HG03457 (cell line): Measurements from ENCODE around the gene DDIAS.
A peak's percentile ranks its signal among the peaks of the same experiment; 100 is the strongest.
"Not testable (repeated sequence)": the region's sequence is repeated elsewhere in the genome, so short reads cannot be mapped to it uniquely, and the experiment has no call there.

Experiments used
- ATAC-seq: cut with Tn5 transposase; IDR thresholded peaks from one replicate; pipeline ENCODE4 v1.9.1; 2021; ENCODE audit warnings: moderate number of reproducible peaks; ENCODE audit not compliant: unreplicated experiment

DDIAS gene

GRCh38 chr11:82962021-82962420, 60.5 kb downstream of the DDIAS start:
- ATAC-seq = not testable (repeated sequence)

- ATAC-seq = no peak
Observed at GRCh38 chr11:82967381-82967780, 65.8 kb downstream of the DDIAS start.

DNA sequence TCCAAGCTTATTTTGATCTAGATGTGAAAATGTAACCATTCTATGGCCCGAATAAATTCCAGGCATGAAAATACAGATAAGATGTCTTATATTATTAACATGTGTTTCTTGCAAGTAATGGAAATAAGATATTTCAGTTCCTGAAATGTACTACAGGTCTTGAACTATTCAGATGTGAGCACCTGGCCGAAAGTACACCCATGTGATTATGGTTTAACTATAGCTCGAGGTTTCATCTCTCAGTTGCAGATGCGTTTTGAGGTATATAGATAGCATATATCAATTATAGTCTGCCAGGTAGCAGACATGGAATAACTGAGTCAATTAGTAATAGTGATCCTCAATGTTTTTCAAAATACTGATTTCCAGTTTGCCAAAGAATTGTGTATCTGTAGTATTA, 68.3 kb downstream of the DDIAS start:
- ATAC-seq = peak; percentile 91

GRCh38 chr11:82970507-82971083, 69.1 kb downstream of the DDIAS start:
- ATAC-seq = not testable (repeated sequence)

- peak; percentile 32 for ATAC-seq
Observed at GRCh38 chr11:82971519-82971946, 70.0 kb downstream of the DDIAS start.

DNA sequence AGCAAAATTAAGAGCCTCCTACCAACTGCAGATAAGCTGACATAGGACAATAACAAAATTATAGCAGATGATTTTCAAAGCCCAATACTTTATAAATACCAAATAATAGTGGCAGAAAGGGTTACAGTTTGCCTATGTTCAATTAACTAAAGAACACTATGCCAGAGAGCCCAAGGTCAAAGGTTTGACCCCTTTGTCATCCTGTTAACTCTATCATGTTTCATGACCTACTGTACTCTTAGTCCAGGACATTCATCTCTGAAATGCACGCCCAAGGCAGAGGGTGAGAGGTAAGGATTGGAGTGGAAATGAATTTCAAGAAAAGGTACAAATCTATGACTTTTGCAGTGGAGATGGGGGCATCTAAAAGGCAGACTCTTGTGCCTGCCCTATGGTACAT, 70.6 kb downstream of the DDIAS start:
- no peak for ATAC-seq

DNA sequence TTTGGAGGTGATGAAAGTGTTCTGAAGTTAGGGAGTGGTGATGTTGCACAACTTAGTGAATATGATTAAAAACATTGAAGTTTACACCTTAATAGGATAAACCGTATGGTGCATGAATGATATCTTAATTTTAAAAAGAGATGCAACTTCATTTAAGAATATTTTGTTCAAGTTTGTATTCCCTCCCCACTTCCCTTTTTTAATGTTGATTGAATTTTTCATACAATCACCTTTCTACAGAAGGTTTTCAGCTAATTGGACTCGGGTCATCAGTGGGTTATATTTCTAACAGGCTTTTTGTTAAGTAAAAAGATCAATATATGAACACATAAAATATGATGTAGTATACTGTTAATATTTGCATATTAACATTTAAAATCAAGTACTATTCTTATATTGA, 72.6 kb downstream of the DDIAS start:
- ATAC-seq = no peak

DNA sequence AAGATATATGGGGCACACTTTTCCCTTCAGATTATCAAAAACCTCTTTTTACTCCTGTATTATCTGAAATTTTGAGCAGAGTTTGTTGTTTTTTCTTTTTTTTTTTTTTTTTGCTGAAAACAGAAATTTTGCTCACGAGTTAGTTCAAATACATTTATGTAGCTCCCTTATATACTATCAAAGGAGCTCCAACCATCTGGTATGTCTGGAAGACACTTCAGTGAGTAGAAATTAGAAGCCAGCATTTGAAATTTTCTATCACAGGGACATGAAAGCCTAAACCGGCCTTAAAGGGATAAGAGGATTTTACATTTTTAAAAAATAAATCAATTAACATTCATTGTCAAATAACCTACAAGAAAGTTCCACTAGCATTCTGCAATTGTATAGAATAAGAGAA, 73.3 kb downstream of the DDIAS start:
- no peak for ATAC-seq

DNA sequence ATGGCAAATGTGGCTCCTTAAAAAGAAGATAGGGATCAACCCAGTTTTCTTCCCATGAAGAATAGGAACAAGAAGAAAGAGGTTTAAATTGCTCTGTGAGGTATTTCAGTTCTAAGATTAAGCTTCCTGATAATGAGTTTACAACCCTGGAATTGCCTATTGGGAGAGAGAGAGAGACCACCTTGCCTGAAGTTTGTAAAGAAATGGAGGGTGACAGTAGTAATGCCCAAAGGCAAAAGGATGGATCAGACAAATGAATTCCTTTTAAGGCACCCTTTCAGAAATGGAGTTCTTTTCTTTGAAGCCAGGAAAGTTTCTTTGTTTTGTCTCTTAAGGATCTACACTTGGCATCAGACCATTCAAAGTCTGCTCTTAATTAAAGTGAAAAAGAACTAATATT, 74.3 kb downstream of the DDIAS start:
- no peak for ATAC-seq

GRCh38 chr11:82976786-82977185, 75.2 kb downstream of the DDIAS start:
- ATAC-seq = no peak

- ATAC-seq = no peak
Observed at GRCh38 chr11:82978422-82979099, 77.0 kb downstream of the DDIAS start.

DNA sequence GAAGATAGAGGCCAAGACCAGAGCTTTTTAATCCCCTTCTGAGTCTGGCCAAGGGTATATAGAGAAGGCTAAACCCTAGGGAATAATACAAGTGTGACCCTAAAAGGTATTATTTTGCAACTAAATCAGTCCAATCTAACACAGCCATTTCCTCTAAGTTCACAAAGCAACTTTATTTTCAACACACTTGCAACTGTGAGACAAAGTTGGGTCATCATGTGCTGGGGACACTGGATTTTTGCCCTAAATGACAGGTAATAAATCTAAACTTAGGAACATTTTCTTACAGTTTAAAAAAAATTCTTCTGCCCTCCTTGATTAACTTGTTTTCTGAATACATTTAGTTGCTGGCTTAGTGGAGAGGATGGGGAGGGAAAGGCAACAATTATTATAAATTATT, 78.3 kb downstream of the DDIAS start:
- no peak for ATAC-seq

GRCh38 chr11:82980292-82980691, 78.8 kb downstream of the DDIAS start:
- ATAC-seq = no peak

DNA sequence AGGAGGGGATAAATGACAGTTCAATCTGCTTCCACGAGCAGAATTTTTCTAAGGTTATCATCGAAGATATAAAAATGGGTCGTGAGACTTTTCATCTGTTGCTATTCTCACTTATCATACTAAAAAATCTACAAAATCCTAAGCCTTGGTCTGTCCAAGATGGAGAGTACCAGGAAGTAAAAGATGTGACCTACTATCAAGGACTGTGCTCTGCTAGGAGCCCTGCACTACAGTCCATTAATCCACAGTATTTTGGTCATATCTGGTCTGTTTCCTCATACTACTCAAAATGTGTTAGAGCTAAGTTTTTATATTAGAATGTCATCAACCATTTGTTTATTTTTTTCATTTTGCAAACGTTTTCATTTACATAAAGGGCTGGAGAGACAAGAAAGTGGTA, 79.4 kb downstream of the DDIAS start:
- ATAC-seq = no peak

DNA sequence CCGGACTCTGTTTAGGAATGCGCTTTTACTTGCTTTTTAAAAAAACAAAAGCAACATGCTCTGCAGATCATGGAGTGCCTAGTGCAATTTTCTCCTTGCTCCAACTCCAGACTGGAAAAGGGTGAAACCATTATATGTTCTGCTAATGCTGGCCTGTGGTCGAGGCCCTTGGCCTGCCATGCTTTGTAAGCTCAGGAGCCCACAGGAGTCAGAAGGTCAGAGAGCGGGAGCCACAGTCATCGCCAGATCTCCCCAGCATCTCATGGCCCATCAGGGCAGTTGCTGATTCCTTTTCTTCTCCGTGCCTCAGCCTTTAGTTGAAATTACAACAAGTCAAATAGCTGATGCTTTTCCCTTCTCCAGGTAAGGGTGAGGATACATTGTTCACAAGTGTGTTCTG, 80.3 kb downstream of the DDIAS start:
- no peak for ATAC-seq
